Stomach (tissue), 9 donors: ENCODE results near the gene IL16. TPM values are rescaled to one million over a fixed set of nuclear protein-coding genes. Genes with fewer than 3 reads are reported as not detected.
"Not testable (repeated sequence)": the region's sequence is repeated elsewhere in the genome, so short reads cannot be mapped to it uniquely, and the experiment has no call there.

Experiments used
- DNase-seq, 2 donors: peaks; one replicate each; pipeline versions ENCODE4 v3.0.0 to v3.0.0-alpha.2; 2013 to 2019
- H3K27ac ChIP-seq, 5 donors: fragments of 200-600 bp in 4 of 5; sonication (generic) in 4 of 5; one replicate each; pipeline ENCODE4 v1.5.1; 2013 to 2019; ENCODE audit warnings: mild to moderate bottlenecking in 1 of 5, moderate library complexity in 1 of 5
- H3K27me3 ChIP-seq, 3 donors: fragments of 200-600 bp; sonication (generic); one replicate each; pipeline ENCODE4 v1.5.1; 2017 to 2019; ENCODE audit warnings: mixed run types in 1 of 3
- H3K36me3 ChIP-seq, 4 donors: fragments of 200-600 bp; sonication (generic); 1 replicate in 3 of 4; 2 replicates in 1 of 4; pipeline ENCODE4 v1.5.1; 2016 to 2019
- H3K4me1 ChIP-seq, 4 donors: fragments of 200-600 bp; sonication (generic); one replicate each; pipeline ENCODE4 v1.5.1; 2016 to 2019
- H3K4me3 ChIP-seq, 4 donors: fragments of 200-600 bp; sonication (generic) in 3 of 4; one replicate each; pipeline ENCODE4 v1.5.1; 2016 to 2019; ENCODE audit warnings: mild to moderate bottlenecking in 1 of 4
- H3K9me3 ChIP-seq, 4 donors: fragments of 200-600 bp; sonication (generic); one replicate each; pipeline ENCODE4 v1.5.1; 2016 to 2019
- EP300 ChIP-seq: sonication (generic); formaldehyde crosslinking; IDR thresholded peaks from one replicate; pipeline ENCODE4 v1.6.1; 2017; ENCODE audit warnings: antibody characterized with exemption
- POLR2A ChIP-seq, 4 donors: fragments of 450-650 bp; IDR thresholded peaks; one replicate each; pipeline ENCODE4 v1.6.1; 2016; ENCODE audit warnings: antibody characterized with exemption in 4 of 4, control low read depth in 2 of 4, mild to moderate bottlenecking in 1 of 4, moderate library complexity in 1 of 4
- POLR2AphosphoS5 ChIP-seq, 3 donors: sonication (generic); formaldehyde crosslinking; IDR thresholded peaks; one replicate each; pipeline ENCODE4 v1.6.1; 2016; ENCODE audit warnings: antibody characterized with exemption in 3 of 3
- WGBS, 5 donors: extraction: QIAGEN DNeasy Blood & Tissue Kit in 3 of 5; methylation state at CpG; one replicate each; pipeline versions ENCODE4 v1.1.5 to v1.1.7; 2013 to 2018; 5-methylcytosine and 5-hydroxymethylcytosine counted together
- intact Hi-C: fragments of 100-400 bp; cut with DNase I; formaldehyde crosslinking; loops from one replicate; pipeline ENCODE4 v1.15.1; 2023; ENCODE audit warnings: low total_unique reads
- polyA plus RNA-seq, 3 donors: library from polyadenylated mRNA; stranded (reverse); fragments of 200-250 nt; gene quantifications; one replicate each; pipeline ENCODE4 v1.2.3, GENCODE V29; 2013
- total RNA-seq, 5 donors: library from RNA; depleted of rRNA; stranded (reverse); fragments of >200 nt; gene quantifications; one replicate each; pipeline versions ENCODE4 v1.1.0 to v1.2.3, GENCODE V29; 2014 to 2016
- TF ChIP-seq, protein P1 (sequence below), 7 experiments: fragments of 450-650 bp in 4 of 7; fragments of 200-600 bp in 3 of 7; sonication (generic) in 3 of 7; IDR thresholded peaks; one replicate each; pipeline ENCODE4 v1.5.1; 2016 to 2019; ENCODE audit warnings: antibody characterized with exemption in 7 of 7, control low read depth in 2 of 7, mild to moderate bottlenecking in 1 of 7
- donor health status: healthy with polysubstance abuse.
- donor health status: Bipolar disorder and iron deficiency.
- donor health status: healthy.

The IL16 gene
- total and polyA plus RNA-seq, 8 donors, result 4.9 to 21.0 (median 8.7) TPM

DNA sequence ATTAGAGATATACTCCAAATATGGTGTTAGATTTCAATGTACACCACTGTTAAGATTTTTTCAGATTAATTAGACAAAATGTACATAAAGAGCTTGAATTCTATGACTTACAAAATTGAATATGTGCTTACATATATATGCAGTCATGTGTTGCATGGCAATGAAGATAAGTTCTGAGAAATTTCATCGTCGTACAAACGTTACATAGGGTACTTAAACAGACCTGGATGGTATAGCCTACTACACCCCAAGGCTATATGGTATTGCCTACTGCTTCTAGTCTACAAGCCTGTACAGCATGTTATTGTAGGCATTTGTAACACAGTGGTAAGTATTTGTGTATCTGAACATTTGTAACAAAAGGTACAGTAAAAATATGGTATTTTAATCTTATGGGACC, 9.3 kb downstream of the IL16 start:
- Histone ChIP-seq H3K27me3 (no peaks in the 10 kb centered on the region), H3K4me3 (no peak overlapping the region), H3K27ac (no peak overlapping the region), H3K4me1 (no peaks in the 10 kb centered on the region), H3K36me3 (no peaks in the 10 kb centered on the region), H3K9me3 (peaks cover 0 to 11% (median 5%) of the 10 kb centered on the region in 4 donors)
- WGBS, 5 donors, result 89 to 95% (median 91%) methylated on average over 3 of the region's 3 CpGs
- intact Hi-C loops, result no loop called here
- DNase-seq, result no peak
- TF ChIP-seq POLR2A (IDR thresholded peaks at IDR 0.05), result no peak
- TF ChIP-seq EP300, result no peak
- TF ChIP-seq, protein P1, sequence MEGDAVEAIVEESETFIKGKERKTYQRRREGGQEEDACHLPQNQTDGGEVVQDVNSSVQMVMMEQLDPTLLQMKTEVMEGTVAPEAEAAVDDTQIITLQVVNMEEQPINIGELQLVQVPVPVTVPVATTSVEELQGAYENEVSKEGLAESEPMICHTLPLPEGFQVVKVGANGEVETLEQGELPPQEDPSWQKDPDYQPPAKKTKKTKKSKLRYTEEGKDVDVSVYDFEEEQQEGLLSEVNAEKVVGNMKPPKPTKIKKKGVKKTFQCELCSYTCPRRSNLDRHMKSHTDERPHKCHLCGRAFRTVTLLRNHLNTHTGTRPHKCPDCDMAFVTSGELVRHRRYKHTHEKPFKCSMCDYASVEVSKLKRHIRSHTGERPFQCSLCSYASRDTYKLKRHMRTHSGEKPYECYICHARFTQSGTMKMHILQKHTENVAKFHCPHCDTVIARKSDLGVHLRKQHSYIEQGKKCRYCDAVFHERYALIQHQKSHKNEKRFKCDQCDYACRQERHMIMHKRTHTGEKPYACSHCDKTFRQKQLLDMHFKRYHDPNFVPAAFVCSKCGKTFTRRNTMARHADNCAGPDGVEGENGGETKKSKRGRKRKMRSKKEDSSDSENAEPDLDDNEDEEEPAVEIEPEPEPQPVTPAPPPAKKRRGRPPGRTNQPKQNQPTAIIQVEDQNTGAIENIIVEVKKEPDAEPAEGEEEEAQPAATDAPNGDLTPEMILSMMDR (IDR thresholded peaks at IDR 0.05), result no peak
- TF ChIP-seq POLR2AphosphoS5 (IDR thresholded peaks at IDR 0.05), result no peak

DNA sequence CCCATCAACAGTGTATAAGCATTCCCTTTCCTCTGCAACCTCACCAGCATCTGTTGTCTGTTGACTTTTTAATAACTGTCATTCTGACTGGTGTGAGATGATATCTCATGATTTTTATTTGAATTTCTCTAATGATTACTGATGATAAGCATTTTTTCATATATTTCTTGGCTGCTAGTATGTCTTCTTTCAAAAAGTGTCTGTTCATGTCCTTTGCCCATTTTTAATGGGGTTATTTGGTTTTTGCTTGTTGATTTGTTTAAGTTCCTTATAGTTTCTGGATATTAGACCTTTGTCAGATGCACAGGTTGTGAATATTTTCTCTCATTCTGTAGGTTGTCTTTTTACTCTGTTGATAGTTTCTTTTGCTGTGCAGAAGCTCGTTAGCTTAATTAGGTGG, 11.3 kb downstream of the IL16 start:
- H3K27ac ChIP-seq, H3K4me3 ChIP-seq, H3K27me3 ChIP-seq, DNase-seq, H3K4me1 ChIP-seq, intact Hi-C loops, H3K36me3 ChIP-seq: not testable (repeated sequence)
- peaks cover 0 to 11% (median 5%) of the 10 kb centered on the region in 4 donors for H3K9me3 ChIP-seq
- WGBS, 5 donors, result 66 to 84% (median 79%) methylated on average over 1 of the region's 1 CpG

DNA sequence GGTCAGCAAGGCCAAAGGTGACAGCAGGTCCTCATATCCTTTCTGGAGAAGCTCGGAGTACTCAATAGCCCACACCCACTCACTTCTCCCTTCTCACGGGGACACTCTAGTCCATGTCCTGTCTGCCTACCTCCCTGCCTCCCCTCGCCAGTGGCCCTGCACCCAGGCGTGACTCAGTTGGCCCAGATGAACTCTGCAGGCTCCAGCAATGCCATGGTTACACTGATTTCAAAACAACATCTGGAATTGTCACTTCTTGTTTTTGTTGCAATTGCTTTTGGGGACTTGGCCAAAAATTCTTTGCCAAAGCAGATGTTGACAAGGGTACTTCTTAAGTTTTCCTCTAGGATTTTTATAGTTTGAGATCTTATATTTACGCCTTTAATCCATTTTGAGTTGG, 13.0 kb downstream of the IL16 start:
- no peak for DNase-seq
- no peak for TF ChIP-seq POLR2AphosphoS5 (IDR thresholded peaks at IDR 0.05)
- TF ChIP-seq, protein P1 (IDR thresholded peaks at IDR 0.05), result no peak
- H3K4me1 ChIP-seq, result no peaks in the 10 kb centered on the region
- WGBS, 5 donors, result 69 to 82% (median 76%) methylated on average over 5 of the region's 5 CpGs
- intact Hi-C loops, result no loop called here
- no peak overlapping the region for H3K4me3 ChIP-seq
- no peak overlapping the region for H3K27ac ChIP-seq
- no peaks in the 10 kb centered on the region for H3K36me3 ChIP-seq
- peaks cover 0 to 20% (median 15%) of the 10 kb centered on the region in 4 donors for H3K9me3 ChIP-seq
- H3K27me3 ChIP-seq, result no peaks in the 10 kb centered on the region

DNA sequence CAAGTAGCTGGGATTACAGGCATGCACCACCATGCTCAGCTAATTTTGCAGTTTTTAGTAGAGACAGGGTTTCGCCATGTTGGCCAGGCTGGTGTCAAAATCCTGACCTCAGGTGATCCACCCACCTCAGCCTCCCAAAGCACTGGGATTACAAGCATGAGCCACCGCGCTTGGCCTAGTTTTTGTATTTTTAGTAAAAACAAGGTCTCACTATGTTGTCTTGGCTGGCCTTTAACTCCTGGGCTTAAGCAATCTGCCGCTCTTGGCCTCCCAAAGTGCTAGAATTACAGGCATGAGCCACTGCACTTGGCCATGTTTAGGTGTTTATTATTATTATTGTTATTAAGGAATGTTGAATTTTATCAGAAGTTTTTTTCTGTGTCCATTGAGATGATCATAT, 14.7 kb downstream of the IL16 start:
- 82 to 96% (median 86%) methylated on average over 4 of the region's 4 CpGs for WGBS, 5 donors
- H3K27ac ChIP-seq, result no peak overlapping the region
- peaks cover 0 to 6% (median 0%) of the 10 kb centered on the region in 3 donors for H3K27me3 ChIP-seq
- H3K9me3 ChIP-seq, result peaks cover 0 to 31% (median 21%) of the 10 kb centered on the region in 4 donors
- no peaks in the 10 kb centered on the region for H3K4me1 ChIP-seq
- intact Hi-C loops, result no loop called here
- no peak overlapping the region for H3K4me3 ChIP-seq
- TF ChIP-seq, protein P1 (IDR thresholded peaks at IDR 0.05), result no peak
- TF ChIP-seq POLR2AphosphoS5 (IDR thresholded peaks at IDR 0.05), result no peak
- TF ChIP-seq EP300, result no peak
- no peak for TF ChIP-seq POLR2A (IDR thresholded peaks at IDR 0.05)
- DNase-seq, result no peak
- no peaks in the 10 kb centered on the region for H3K36me3 ChIP-seq

DNA sequence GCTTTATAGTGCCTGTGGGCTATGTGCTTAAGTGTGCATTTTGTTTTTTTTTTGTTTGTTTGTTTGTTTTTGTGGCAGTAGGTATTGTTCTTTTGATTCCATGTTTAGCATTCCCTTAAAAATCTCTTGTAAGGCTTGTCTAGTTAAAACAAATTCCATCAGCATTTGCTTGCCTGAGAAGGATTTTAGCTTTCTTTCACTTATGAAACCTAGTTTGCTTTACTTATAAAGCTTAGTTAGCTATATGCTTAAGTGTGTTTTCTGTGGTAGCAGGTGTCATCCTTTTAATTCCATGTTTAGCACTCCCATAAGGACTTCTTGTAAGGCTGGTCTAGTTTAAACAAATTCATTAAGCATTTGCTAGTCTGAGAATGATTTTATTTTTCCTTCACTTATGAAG, 17.3 kb downstream of the IL16 start:
- H3K36me3 ChIP-seq, result no peaks in the 10 kb centered on the region
- H3K27ac ChIP-seq, result no peak overlapping the region
- no peak for DNase-seq
- intact Hi-C loops, result no loop called here
- H3K27me3 ChIP-seq, result peaks cover 0 to 6% (median 0%) of the 10 kb centered on the region in 3 donors
- TF ChIP-seq POLR2AphosphoS5 (IDR thresholded peaks at IDR 0.05), result no peak
- TF ChIP-seq EP300, result no peak
- TF ChIP-seq POLR2A (IDR thresholded peaks at IDR 0.05), result no peak
- TF ChIP-seq, protein P1 (IDR thresholded peaks at IDR 0.05), result no peak
- H3K4me1 ChIP-seq, result no peaks in the 10 kb centered on the region
- H3K4me3 ChIP-seq, result no peak overlapping the region
- H3K9me3 ChIP-seq, result peaks cover 0 to 24% (median 15%) of the 10 kb centered on the region in 4 donors
